Stimulated activated CD8-positive, alpha-beta memory T cell treated with anti-CD3 and anti-CD28 coated beads, Interleukin-4, amount 100 ng/mL, for 24 hours (primary cell): ENCODE data around the gene SFMBT1.
"Not testable (repeated sequence)": the region's sequence is repeated elsewhere in the genome, so short reads cannot be mapped to it uniquely, and the experiment has no call there.

Source experiments
- DNase-seq: peaks from one replicate; pipeline ENCODE4 v3.0.0-alpha.2; 2020; ENCODE audit warnings: low read depth

SFMBT1 gene

DNA sequence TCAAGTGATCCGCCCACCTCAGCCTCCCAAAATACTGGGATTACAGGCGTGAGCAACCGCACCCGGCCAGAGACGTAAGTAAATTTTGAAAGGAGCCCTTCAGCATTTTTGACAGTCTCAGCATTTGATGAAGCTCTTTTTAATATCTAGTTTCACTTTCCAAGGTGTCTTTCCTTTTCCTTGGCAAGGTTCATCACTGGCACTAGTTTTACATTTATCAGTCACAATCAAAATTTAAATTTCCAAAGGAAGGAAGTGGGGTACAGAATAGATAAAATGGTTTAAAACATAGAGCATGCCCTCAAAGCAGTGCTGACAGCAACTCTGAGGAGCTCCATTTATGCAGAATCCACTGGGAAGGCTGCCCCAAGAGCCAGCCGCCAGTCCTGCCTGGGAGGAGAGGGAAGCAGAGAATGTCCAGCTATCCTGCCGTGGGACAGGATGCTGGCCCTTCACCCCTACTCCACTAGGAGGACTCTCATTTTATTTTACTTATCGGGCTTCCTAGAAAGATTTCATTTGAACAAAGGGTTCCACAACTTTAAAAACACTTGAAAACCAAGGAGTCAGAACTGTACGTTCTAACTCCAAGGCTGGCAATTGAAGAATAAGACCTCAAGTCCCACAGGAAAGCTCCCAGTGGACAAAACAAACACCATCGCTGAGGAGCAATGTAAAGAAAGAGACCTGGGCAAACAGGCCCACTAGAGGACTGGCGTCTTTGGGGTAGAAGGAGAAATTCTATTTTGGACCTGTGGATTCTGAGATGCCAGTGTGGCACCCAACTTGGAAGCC lies 9.9 kb downstream of the SFMBT1 start:
- DNase-seq: no peak

DNA sequence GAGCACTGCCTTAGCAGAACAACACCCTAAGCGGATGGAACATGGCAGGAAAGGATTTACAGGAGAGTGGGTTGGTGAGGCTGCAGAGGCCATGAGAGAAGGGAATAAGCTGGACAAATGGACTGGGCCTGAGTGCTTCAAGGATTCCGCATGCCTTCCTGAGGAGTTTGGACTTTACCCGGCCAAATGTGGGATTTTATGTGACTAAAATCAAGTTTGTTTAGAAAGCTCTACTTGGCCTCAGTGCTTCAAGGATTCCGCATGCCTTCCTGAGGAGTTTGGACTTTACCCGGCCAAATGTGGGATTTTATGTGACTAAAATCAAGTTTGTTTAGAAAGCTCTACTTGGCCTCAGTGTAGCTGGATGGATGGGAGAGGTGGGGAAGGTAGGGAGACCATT lies 10.9 kb downstream of the SFMBT1 start:
- DNase-seq: not testable (repeated sequence)

DNA sequence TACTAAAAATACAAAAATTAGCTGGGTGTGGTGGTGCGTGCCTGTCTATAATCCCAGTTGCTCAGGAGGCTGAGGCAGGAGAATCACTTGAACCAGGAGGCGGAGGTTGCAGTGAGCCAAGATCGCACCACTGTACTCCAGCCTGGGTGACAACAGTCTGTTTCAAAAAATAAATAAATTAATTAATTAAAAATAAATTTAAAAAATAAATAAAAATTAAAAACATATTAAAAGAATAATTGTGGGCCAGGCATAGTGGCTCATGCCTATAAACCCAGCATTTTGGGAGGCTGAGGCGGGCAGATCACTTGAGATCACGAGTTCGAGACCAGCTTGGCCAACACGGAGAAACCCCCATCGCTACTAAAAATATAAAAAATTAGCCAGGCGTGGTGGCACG lies 11.5 kb downstream of the SFMBT1 start:
- DNase-seq: not testable (repeated sequence)

DNA sequence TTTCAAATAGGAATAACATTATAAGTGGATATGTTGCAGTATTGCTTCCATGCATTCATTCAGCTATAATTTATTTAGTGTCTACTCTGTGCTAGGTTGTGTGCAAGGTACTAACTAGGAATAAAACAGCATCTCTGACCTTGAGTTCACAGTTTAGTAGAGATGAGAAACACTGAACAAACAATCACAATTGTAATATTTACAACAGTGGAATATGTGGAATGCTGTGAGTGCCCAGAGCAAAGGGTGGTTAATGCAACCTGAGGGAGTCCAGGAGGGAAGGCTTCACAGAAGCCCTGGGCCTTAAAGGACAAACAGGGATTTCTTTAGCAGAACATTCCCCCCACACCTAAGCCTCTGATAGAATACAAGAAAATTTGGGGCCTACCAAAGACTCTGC lies 13.3 kb downstream of the SFMBT1 start:
- no peak for DNase-seq

DNA sequence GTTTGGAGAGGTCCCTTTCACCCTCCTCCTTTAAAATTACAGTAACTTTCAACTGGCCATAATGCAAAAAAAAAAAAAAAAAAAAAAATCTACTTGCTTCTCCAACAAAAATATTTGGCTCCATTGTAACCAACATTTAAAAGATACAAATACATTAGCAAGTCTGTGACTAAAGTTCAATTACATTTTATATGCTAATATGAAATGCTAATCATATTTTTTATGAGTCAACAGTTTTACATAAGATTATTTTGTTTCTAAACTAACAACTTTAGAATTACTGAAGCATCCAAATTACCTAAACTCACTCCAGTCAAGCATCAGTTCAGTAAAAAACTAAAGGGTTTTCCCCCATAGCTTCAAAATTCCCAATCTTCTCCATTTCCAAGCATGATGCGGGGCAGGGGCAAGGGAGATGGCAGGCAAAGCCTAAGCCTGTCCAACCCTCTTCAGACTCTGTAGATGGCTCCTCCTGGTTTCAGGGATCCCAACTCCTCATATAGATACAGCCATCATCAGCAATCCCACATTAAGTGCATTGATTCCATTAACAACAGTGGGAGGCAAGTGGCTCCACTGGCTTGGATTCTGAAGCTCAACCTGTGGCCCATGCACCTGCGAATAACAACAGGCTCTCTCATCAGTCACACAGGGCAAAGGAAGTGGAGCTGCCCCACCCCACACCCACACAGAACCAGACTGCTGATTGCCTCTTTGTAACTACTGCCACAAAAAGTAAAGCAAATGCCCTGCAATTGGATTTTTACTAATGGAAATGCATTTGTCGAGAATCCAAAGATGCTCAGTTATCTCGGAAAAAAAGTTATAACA lies 15.0 kb downstream of the SFMBT1 start:
- peak; percentile 28 for DNase-seq

DNA sequence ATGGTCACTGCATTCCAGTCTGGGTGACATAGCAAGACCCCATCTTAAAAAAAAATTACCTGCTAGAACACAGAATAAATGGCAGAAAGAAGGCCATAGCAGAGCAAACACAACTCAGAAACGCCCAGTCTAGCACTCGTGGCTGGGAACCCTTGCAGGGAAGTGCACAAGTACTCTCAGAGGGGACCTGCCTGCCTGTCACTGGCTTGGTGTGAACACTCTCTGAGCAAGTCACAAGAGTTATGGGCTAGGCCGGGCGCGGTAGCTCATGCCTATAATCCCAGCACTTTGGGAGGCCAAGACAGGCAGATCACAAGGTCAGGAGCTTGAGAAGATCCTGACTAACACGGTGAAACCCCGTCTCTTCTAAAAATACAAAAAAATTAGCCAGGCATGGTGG lies 17.2 kb downstream of the SFMBT1 start:
- DNase-seq: no peak

DNA sequence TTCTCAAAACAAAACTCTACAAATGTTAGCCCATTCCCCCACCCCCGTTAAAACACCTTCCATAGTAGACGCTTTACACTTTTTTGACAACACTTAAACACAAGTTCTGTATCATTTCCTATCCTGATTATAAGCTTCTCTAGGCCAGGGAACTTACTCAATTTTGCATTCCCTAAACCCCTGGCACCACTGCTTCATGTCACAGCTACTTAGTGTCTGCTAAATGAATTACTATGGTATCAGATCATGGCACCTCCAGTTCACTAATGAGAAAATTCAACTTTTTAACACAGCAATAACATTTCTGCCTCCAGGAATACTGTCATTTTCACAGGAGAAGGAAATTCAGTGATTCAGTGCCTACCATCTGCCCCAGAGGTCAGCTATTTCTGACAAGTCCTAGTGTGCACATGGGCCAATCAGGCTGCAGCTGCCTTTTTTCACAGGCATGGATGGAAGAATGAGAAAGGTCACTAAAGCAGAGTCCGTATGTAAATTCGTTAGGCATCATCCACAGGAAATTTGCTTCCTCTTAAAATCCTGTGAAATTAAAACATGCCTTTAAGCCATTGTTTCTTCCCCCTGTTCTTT lies 18.5 kb downstream of the SFMBT1 start:
- no peak for DNase-seq

DNA sequence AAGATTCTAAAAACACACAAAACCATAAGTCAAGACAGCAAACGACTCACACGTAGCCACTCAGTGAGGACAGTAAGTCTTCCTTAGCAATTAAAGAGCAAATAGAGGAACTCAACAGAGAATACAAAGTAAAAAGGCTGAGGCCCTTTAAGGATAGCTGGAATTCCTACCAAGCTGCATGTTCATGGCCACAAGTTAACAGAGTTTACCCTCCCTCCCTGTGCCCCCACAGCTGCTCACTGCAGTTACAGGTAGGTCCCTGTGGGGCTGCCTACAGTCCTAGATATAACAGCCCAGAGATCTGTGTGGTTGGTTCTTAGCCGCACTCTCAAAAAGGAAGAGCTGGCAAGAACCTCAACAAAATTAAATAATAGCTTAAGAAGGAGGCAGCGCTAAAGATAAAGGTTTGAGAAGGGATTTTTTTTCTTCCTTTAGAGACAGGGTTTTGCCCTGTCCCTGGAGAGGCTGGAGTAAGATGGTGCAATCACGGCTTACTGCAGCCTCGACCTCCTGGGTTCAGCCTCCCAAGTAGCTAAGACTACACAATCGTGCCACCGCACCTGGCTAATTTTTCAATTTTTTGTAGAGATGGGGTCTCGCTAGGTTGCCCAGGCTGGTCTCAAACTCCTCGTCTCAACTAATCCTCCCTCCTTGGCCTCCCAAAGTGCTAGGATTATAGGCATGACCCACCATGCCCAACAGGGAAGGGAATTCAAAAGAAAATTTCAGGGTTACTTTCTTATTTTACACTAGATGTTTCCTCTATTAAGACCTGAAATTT lies 19.3 kb downstream of the SFMBT1 start:
- DNase-seq: no peak

DNA sequence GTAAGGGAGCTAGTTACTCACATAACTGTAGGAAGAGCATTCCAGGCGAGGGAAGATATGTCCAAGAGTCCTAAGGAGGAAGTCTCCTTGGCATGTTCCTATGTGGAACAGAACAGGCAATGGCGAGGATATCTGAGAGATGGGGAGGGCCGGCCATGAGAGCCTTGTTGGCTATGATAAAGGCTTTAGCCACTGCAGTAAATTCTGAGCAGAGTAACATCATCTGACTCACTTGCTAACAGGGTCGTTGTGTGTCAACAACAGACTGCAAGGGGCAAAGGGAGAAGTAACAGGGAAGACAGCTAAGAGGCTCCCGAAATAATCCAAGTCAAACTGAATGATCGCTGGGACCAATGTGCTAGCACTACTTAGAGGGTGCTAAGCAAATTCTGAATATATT lies 21.6 kb downstream of the SFMBT1 start:
- DNase-seq: no peak

DNA sequence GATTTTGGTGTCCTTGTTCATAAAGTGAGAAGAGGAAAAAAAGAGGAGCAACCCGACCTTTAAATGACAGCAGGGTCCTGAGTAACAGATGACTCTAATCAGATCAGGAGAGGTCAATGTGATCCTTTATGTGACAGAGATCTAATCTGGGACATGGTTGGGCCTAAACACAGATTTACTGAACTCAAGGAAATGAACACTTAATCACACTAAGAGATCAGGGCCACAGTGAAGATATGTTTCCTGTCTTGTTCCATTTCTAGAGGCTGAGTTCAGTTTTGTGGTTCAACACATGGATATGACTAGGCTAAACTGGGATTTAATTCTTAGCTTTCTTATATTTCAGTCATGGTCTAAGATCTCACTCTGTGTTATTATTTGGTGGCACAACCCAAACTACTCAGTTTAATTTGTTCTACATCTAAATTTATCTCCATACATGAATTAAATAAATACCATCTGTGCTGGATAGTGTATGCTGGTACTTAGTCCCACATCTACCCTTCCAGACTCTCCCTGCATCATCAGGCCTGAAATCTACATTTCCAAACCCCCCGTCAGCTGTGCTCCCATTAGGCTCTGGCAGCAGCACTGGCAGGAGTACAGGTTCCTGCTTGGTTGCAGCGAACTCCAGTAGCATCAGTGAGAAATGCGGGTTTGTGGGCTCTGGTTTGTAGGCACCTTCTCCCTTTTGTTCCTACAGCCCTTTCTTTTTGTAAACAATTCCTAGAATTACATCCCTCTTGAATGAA lies 22.6 kb downstream of the SFMBT1 start:
- DNase-seq: no peak

DNA sequence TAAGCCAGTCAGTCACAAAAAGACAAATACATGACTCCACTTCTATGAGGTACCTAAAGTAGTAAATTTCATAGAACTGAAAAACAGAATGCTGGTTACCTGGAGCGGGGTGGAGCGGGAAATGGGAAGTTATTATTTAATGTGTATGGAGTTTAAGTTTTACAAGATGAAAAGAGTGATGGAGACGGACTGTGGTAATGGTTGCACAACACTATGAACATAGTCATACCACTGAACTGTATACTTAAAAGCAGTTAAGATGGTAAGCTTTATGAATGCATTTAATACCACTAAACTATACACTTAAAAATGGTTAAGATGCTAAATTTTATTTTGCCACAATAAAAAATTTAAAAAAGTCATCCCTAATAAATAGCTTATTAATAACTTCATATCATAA lies 23.2 kb downstream of the SFMBT1 start:
- no peak for DNase-seq

DNA sequence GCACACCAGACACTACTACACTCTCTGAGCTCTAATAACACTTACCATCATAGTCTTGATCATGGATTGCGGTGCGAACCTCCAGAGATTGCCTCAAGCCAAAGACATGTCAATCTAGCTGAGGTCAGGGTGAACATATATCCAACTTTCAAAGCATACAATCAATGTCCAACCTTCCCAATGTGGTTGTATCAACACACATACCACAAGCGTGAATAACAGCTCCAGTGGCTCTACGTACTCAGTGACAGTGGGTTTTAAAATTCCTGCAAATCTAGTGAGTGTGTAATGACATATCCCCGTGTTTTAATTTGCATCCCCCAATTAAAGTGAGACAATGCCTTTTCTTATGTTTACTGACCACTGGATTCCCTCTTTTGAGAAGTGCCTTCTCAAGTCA lies 29.6 kb downstream of the SFMBT1 start:
- DNase-seq: no peak

DNA sequence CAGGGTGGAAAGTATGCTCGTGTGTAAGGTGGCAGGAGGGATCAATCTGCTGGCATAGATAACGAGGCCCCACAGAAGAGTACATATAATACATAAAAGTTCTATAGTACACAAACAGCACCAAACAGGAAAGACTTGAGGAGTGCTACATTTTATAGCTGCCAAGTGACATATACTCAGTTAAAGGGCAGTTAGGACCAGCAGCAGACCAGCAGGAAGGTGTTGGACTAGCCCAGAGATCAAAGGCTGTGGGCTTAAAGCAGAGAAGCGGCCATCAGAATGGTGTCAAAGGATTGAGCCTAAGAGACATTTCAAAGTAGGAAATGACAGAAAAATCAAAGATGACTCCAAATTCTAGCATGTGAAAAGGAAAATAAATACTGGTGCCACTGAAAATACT lies 34.5 kb downstream of the SFMBT1 start:
- no peak for DNase-seq

DNA sequence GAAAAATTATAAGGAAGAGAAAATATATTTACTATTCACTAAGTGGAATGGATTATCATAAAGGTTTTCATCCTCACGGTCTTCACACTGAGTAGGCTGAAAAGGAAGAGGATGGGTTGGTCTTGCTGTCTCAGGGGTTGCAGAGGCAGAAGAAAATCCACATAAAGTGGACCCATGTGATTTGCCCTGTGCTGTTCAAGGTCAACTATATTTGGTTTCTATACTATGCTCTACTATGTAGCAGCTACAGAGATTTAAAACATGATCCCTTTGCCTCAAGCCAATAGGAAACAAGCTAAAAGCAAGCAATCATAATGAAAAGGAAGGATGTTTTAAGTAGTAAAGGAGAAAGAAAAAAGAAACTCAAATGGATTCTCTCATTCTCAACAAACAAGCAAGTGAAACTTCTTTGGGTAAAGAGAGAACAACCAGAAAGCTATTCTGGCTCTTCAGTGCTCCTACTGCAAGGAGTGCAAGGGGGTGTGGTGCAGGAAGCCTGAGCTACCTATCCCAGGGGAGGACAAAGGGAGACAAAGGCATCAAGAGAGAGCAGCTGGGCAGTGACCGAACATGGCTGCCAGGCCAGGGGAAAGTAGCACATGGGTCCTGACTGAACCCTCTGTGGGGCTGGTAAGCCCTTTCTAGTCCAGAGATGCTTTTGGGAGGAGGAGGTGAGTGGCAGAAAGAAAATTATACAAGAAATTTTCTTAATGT lies 35.9 kb downstream of the SFMBT1 start:
- DNase-seq: no peak

DNA sequence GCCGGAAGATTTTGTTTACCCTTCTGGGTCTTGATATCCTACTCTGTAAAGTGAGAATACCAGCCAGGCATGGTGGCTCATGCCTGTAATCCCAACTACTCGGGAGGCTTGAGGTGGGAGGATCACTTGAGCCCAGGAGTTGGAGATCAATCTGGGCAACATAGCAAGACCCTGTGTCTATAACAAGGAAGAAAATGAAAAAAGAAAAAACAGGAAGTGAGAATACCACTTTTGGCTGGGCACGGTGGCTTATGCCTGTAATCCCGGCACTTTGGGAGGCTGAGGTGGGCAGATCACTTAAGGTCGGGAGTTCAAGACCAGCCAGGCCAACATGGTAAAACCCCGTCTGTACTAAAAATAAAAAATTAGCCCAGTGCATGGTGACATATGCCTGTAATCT lies 36.9 kb downstream of the SFMBT1 start:
- no peak for DNase-seq

DNA sequence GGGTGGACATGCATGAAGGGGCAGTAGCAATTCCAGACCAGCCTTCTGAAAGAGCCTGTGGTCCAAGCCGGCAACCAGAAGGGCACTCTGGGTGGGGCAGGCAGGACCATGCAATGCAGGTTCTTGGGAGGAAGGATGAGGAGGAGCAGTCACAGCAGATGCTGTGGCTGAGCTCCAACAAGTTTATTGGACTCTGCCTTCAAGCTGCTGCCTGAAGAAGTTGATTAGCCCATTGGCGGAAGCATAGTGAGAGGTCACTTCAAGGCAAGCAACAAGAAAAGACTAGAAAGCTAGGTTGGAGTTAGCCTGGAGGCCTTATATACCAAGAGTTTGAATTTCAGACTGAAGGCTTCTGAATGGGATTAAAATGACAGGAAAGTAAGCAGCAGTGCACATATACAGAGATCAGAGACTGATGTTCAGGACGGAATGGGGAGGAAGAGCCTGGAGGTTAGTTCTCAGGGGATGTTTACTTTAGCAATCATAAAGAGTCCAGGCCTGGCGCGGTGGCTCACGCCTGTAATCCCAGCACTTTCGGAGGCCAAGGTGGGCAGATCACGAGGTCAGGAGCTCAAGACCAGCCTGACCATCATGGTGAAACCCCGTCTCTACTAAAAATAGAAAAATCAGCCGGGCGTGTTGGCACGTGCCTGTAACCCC lies 39.9 kb downstream of the SFMBT1 start:
- no peak for DNase-seq

DNA sequence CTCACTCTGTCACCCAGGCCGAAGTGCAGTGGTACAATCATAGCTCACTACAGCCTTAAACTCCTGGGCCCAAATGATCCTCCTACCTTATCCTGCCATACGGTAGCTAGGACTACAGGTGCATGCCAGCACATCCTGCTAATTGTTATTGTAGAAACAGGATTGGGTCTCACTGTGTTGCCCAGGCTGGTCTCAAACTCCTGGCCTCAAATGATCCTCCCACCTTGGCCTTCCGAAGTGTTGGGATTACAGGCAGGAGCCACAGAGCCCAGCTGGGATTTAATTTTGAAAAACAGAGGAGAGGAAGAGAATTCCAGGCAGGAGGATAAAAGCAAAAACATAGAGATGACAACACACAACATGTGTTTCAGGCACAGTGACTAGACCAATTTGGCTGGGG lies 40.5 kb downstream of the SFMBT1 start:
- no peak for DNase-seq

DNA sequence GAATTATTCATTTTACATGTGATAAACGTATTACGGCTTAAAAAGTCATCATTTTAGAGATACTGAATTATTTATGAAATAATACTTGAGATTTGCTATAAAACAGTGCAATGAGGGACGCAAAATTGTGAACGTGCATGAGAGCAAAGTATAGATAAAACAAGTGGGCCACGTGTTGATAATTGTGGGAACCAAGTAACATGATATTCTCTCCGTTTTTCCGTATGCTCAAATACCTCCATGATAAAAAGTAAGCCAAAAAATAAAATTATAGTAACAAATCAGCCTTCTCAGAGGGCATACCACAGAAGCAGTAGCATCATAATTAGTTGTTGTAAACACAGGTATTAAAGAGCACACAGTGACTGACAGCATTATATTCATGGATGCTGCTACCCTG lies 42.6 kb downstream of the SFMBT1 start:
- no peak for DNase-seq

DNA sequence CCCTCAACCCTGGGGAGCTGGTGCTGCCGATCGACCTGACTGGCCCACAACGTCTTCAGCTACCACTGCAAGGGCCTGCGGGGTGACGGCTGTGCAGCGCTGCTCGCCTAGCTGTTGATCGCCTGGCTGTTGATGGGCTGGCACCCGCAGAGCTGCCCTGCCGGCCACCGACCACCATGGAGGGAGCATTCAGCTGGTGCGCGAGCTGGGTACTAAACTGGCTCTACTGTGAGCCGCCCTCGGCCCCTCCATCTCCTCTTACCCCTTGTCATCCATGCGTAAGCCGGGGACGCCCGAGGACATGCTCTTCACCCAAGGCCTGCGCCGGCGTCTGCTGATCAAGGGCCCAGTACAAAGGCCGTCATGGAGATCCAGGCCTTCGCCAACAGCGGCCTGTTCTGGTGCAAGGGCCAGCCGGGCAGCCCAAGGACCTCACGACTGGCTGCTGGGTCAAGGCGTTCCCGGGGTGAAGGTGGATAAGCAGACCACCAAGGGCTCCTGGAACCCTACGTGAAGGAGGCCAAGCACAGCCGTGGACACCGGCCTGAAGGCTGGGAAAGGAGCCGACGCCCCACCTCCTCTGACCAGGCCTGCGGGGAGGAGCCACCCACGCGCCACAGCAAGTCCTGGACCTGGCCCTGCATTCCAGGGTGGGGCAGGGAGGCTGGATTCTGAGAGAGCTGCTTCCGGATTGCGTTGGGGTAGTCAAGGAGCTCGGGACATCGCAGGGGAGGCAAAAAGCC lies 46.9 kb downstream of the SFMBT1 start:
- DNase-seq: no peak

DNA sequence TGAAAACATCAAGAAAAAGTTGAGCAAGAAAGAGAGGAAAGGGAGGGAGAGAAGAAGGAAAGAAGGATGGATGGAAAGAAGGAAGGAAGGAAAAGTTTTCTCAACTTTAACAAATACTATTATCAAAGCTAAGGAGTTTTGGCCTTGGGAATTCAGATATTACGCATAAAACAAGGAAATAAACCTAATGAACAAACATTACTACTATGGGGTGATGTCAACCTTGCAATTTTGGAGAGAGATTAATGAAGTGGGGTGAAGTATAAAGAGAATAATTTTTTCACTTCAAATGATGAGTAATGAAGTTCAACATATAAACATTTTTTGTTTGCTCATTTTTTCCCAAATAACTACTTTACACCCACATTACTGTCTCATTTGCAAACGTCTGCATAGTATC lies 55.2 kb downstream of the SFMBT1 start:
- DNase-seq: no peak
